ENCODE results near the gene BSDC1. TPM values are rescaled to one million over a fixed set of nuclear protein-coding genes. Genes with fewer than 3 reads are reported as not detected.

Gene BSDC1
- total and polyA plus RNA-seq, 2 experiments from 2014 or later = 56.2 to 78.7 TPM

- Histone ChIP-seq H3K36me3 (no peaks in the 10 kb centered on the region), H3K4me3 (no peak overlapping the region), H3K27ac (no peak overlapping the region), H3K9me3 (ENCODE audit: low read depth) (no peaks in the 10 kb centered on the region), H3K27me3 (no peaks in the 10 kb centered on the region), H3K4me1 (ENCODE audit: low read depth) (no peaks in the 10 kb centered on the region)
- DNase-seq (ENCODE audit: low read depth in 1 of 2, low spot score in 1 of 2) = no peak
- TF ChIP-seq CTCF (IDR thresholded peaks at IDR 0.05; ENCODE audit: low read depth, low read length) = no peak
Observed at GRCh38 chr1:32406629-32407111, 12.4 kb upstream of the BSDC1 start.

- TF ChIP-seq CTCF (IDR thresholded peaks at IDR 0.05; ENCODE audit: low read depth, low read length) = no peak
- Histone ChIP-seq H3K9me3 (ENCODE audit: low read depth) (no peaks in the 10 kb centered on the region), H3K4me3 (no peak overlapping the region), H3K27me3 (no peaks in the 10 kb centered on the region), H3K4me1 (ENCODE audit: low read depth) (no peaks in the 10 kb centered on the region), H3K27ac (no peak overlapping the region), H3K36me3 (no peaks in the 10 kb centered on the region)
- DNase-seq (ENCODE audit: low read depth in 1 of 2, low spot score in 1 of 2) = no peak
Observed at GRCh38 chr1:32405672-32406467, 11.6 kb upstream of the BSDC1 start.

GRCh38 chr1:32404946-32405345 is 10.7 kb upstream of the BSDC1 start:
- H3K4me1 ChIP-seq (ENCODE audit: low read depth) = no peaks in the 10 kb centered on the region
- DNase-seq (ENCODE audit: low read depth in 1 of 2, low spot score in 1 of 2) = no peak
- H3K27ac ChIP-seq = no peak overlapping the region
- H3K36me3 ChIP-seq = no peaks in the 10 kb centered on the region
- no peaks in the 10 kb centered on the region for H3K9me3 ChIP-seq (ENCODE audit: low read depth)
- no peaks in the 10 kb centered on the region for H3K27me3 ChIP-seq
- H3K4me3 ChIP-seq = no peak overlapping the region
- no peak for TF ChIP-seq CTCF (IDR thresholded peaks at IDR 0.05; ENCODE audit: low read depth, low read length)

- Histone ChIP-seq H3K27me3 (no peaks in the 10 kb centered on the region), H3K27ac (no peak overlapping the region), H3K36me3 (no peaks in the 10 kb centered on the region), H3K4me1 (ENCODE audit: low read depth) (no peaks in the 10 kb centered on the region), H3K9me3 (ENCODE audit: low read depth) (no peaks in the 10 kb centered on the region), H3K4me3 (no peak overlapping the region)
- TF ChIP-seq CTCF (IDR thresholded peaks at IDR 0.05; ENCODE audit: low read depth, low read length) = peak; percentile 97
- peak; percentile 90 to 91 for DNase-seq (ENCODE audit: low read depth in 1 of 2, low spot score in 1 of 2)
Observed at GRCh38 chr1:32400876-32401631, 6.8 kb upstream of the BSDC1 start.

GRCh38 chr1:32399843-32400242 is 5.6 kb upstream of the BSDC1 start:
- no peak overlapping the region for H3K4me3 ChIP-seq
- H3K27ac ChIP-seq = no peak overlapping the region
- H3K36me3 ChIP-seq = no peaks in the 10 kb centered on the region
- DNase-seq (ENCODE audit: low read depth in 1 of 2, low spot score in 1 of 2) = no peak
- no peaks in the 10 kb centered on the region for H3K27me3 ChIP-seq
- no peaks in the 10 kb centered on the region for H3K9me3 ChIP-seq (ENCODE audit: low read depth)
- TF ChIP-seq CTCF (IDR thresholded peaks at IDR 0.05; ENCODE audit: low read depth, low read length) = no peak
- no peaks in the 10 kb centered on the region for H3K4me1 ChIP-seq (ENCODE audit: low read depth)
